Measurements from ENCODE around the gene GPRIN2. TPM values are rescaled to one million over a fixed set of nuclear protein-coding genes. Genes with fewer than 3 reads are reported as not detected.

The GPRIN2 gene
- under 1 TPM in 1 of 2 donors, not detected in 1; 0.33 TPM for total RNA-seq

DNA sequence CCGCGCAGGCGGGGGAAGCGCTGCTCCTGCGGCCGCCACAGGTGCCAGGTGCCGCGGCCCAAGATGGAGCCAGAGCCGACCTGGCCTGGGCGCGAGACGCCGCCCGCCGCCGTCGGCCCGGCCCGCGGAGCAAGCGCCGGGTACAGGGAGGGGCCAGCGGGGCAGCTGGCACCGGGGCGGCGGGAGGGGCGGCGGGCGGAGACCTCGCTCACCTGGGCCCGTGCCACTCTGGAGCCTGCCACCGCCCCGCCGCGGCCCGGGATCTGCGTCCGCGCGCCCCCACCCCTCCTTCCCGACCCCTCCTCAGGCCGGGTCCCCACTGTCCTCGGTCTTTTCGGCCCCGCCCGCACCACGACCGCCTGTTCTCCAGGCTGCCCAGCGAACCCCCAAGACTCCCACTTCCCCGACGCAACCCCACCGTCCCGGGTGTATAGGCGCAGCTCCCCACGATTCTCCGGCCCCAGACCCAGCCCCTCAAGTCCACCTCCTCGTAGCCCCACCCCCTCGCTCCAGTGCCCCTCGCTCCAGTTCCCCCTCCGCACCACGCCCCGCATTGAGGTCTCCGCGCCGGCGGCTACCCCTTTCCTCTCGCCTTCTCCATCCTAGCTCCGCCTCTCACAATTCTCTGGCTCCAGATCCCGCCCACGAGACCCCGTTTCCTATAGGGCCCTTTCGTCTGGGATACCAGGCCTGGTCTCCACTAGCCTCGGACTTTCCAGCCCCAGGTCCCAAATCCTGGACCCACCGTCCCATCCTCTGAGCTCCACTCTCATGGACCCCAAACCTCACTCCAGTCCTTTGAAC, at the start of gene GPRIN2:
Gene GPRIN2, minus strand, starts transcription at position 144 of the 804 bp plus-strand sequence. CDS start 5,922 bp downstream, outside the sequence.

DNA sequence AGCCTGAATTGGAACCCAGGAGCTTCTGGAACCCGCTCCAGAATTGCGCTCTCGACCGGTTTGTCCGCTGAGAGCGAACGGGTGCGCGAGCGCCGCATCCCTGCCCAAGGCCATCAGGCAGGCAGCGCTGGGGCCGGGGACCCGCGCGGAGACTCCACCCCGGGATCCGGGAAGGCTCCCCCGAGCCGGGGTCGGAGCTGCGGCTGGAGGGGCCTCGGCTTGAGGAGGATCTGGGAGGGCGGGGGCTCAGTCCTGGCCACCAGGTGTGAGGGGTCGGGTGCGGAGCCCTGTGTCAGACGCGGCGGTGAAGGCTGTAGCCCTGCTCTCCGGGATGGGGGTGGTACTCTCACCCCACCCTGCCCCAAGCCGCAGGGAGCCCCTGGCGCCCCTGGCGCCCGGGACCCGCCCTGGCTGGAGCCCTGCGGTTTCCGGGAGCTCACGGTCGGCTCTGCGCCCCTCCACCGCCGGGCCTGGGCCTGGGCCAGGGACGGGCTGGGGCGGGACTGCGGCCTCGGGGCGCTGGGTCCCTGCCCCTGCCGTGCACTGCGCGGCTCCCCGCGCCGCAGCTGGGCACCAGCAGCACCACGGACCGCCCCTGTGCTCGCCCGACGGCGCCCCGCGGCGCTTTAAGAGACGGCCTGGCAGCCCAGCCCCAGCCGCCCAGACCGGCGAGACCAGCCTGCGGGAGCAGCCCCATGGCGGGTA, 22.2 kb upstream of the GPRIN2 start, which contains the start of gene SYT15:
Gene SYT15, plus strand, starts transcription at position 655 of the 705 bp plus-strand sequence. Its CDS starts 41 bp downstream, at position 696.

Other genes starting within 250 kb of the GPRIN2 start
- gene ANXA8L1, start 180.9 kb downstream of the GPRIN2 start, total RNA-seq = not detected
- not detected for gene NPY4R, start 90.7 kb downstream of the GPRIN2 start, total RNA-seq
- gene SYT15, start 22.5 kb upstream of the GPRIN2 start, total RNA-seq = not detected